Type B pancreatic cell (in vitro differentiated cells): ENCODE data around the gene VGLL1. TPM values are rescaled to one million over a fixed set of nuclear protein-coding genes. Genes with fewer than 3 reads are reported as not detected.

ENCODE experiments used
- DNase-seq: peaks from one replicate; pipeline ENCODE4 v3.0.0; 2021; ENCODE audit warnings: mixed read lengths; ENCODE audit not compliant: unreplicated experiment; ENCODE audit errors: extremely low spot score
- H3K27ac Mint-ChIP-seq: 2 replicates; pipeline ENCODE4 v1.8.0; 2021; ENCODE audit warnings: mild to moderate bottlenecking, mixed read lengths
- H3K27me3 Mint-ChIP-seq: 2 replicates; pipeline ENCODE4 v1.8.0; 2021; ENCODE audit warnings: mixed read lengths
- H3K36me3 Mint-ChIP-seq: 2 replicates; pipeline ENCODE4 v1.8.0; 2021; ENCODE audit warnings: mixed read lengths
- H3K4me1 Mint-ChIP-seq: one replicate; pipeline ENCODE4 v1.8.0; 2021; ENCODE audit warnings: mixed read lengths; ENCODE audit not compliant: unreplicated experiment
- H3K4me3 Mint-ChIP-seq: 2 replicates; pipeline ENCODE4 v1.8.0; 2021; ENCODE audit warnings: mild to moderate bottlenecking, mixed read lengths
- H3K9me3 Mint-ChIP-seq: 2 replicates; pipeline ENCODE4 v1.8.0; 2021; ENCODE audit warnings: mixed read lengths
- total RNA-seq: library from RNA; stranded (reverse); gene quantifications from 2 replicates; pipeline ENCODE4 v1.2.1, GENCODE V29; 2021; ENCODE audit warnings: low replicate concordance
- TF ChIP-seq, protein P1 (sequence below): fragments of 200-600 bp; sonication (generic); conservative IDR thresholded peaks from 2 replicates; pipeline ENCODE4 v1.5.0; 2021; ENCODE audit warnings: antibody characterized with exemption, mild to moderate bottlenecking

The VGLL1 gene
- total RNA-seq, 1 donor from 2014 or later = 22.6 TPM

DNA sequence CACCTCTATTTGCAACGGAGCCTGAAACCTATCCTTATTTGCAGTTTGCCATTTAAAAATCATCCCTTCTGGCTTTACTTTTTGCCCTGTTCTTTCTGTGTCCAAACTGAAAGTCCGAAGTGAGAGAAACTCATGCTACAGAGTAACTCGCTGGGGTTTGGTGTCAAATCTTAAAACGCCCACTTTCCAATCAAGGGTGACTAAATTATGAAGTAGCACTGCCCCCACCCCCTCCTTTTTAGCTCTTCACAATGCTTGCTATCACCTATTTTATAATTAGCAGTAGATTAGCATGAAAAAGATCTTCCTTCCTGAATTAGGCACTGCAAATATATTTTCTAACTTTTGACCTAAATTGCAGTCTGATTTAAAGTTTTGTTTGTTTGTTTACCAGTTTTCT lies 52.5 kb downstream of the VGLL1 start:
- TF ChIP-seq, protein P1, sequence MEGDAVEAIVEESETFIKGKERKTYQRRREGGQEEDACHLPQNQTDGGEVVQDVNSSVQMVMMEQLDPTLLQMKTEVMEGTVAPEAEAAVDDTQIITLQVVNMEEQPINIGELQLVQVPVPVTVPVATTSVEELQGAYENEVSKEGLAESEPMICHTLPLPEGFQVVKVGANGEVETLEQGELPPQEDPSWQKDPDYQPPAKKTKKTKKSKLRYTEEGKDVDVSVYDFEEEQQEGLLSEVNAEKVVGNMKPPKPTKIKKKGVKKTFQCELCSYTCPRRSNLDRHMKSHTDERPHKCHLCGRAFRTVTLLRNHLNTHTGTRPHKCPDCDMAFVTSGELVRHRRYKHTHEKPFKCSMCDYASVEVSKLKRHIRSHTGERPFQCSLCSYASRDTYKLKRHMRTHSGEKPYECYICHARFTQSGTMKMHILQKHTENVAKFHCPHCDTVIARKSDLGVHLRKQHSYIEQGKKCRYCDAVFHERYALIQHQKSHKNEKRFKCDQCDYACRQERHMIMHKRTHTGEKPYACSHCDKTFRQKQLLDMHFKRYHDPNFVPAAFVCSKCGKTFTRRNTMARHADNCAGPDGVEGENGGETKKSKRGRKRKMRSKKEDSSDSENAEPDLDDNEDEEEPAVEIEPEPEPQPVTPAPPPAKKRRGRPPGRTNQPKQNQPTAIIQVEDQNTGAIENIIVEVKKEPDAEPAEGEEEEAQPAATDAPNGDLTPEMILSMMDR = no peak
- H3K4me1 Mint-ChIP-seq = no peaks in the 10 kb centered on the region
- H3K27ac Mint-ChIP-seq = no peak overlapping the region
- no peak overlapping the region for H3K4me3 Mint-ChIP-seq
- no peaks in the 10 kb centered on the region for H3K9me3 Mint-ChIP-seq
- no peaks in the 10 kb centered on the region for H3K27me3 Mint-ChIP-seq
- no peak for DNase-seq
- no peaks in the 10 kb centered on the region for H3K36me3 Mint-ChIP-seq

DNA sequence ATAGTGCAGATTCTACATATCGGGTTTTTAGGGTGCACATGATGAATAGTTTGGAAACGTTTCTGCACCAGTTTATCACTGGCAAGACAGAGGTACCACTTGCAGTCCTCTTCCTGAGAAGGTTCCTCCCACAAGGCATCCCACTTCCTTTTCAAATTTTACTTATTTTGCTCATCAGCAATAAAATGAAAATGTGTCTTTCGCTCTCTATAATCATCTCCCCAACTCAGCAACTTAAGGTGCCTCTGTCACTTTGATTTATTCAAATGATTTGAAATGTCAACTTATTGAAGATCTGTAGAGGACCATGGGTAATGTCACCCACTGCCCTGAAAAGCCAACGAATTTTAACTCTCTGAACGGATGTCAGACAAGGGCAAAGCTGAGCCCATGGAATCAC lies 53.2 kb downstream of the VGLL1 start:
- DNase-seq = no peak
- TF ChIP-seq, protein P1 = no peak
- Mint-ChIP-seq H3K9me3 (no peaks in the 10 kb centered on the region), H3K27me3 (no peaks in the 10 kb centered on the region), H3K4me3 (no peak overlapping the region), H3K36me3 (no peaks in the 10 kb centered on the region), H3K4me1 (no peaks in the 10 kb centered on the region), H3K27ac (no peak overlapping the region)

DNA sequence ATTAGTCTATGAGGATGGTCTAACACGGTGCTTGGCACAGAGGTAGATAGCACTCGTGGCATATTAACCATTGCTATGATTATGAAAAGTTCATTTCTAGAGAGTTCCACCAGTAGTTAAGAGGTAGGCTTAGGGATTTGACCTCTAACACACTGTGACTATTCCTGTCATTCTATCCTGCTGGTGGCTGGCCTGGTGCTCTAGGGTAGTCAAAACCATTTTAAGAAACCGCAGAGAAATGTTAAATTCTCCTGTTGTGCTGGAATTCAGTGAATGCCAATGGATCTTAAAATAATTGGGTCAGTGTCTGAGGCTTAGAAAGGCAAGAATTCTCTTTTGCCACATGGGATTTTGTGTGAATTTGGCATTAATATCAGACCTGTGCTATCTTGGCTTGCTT lies 53.9 kb downstream of the VGLL1 start:
- no peaks in the 10 kb centered on the region for H3K4me1 Mint-ChIP-seq
- H3K27ac Mint-ChIP-seq = no peak overlapping the region
- TF ChIP-seq, protein P1 = no peak
- H3K27me3 Mint-ChIP-seq = no peaks in the 10 kb centered on the region
- no peak for DNase-seq
- H3K9me3 Mint-ChIP-seq = no peaks in the 10 kb centered on the region
- H3K4me3 Mint-ChIP-seq = no peak overlapping the region
- H3K36me3 Mint-ChIP-seq = no peaks in the 10 kb centered on the region

DNA sequence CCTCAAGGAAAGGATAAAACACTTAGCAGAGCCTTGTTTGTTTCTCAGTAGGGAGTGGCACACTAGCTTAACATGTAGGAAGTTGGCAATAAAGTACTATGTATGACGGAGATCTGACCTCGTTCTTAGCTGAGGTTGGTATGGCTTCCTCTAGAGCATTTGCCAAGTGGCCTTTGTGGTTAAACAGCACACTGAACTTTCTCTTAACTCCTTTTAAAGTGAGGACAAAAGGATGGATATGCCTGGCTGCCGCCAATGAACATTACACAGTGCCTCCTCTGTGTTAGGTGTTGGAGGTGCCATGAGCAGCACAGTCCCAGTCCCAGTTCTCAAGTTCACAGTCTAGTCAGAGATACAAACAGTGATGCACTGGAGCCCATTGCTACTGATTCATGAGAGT lies 54.4 kb downstream of the VGLL1 start:
- Mint-ChIP-seq H3K36me3 (no peaks in the 10 kb centered on the region), H3K9me3 (no peaks in the 10 kb centered on the region), H3K4me3 (no peak overlapping the region), H3K27ac (no peak overlapping the region), H3K27me3 (no peaks in the 10 kb centered on the region), H3K4me1 (no peaks in the 10 kb centered on the region)
- TF ChIP-seq, protein P1 = no peak
- DNase-seq = no peak

DNA sequence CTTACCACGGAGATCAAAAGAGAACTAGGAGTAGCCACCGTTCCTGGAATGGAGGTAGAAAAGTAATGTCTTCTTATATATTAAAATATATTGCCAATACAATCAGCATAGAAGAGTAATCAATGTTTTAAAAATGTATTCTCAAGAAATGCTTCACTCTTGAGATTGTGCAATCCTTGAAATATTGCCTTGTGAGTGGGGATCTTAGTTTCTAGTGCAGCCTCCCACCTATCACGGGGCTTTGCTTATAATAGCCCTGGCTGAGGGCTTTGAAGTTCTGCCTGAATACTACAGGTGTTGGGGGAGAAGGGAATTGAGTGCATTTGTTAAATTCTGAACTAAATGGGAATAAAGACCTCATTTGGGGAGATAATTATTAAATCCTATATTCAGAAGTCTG lies 55.5 kb downstream of the VGLL1 start:
- Mint-ChIP-seq H3K4me1 (no peaks in the 10 kb centered on the region), H3K9me3 (no peaks in the 10 kb centered on the region), H3K4me3 (no peak overlapping the region), H3K27me3 (no peaks in the 10 kb centered on the region), H3K27ac (no peak overlapping the region), H3K36me3 (no peaks in the 10 kb centered on the region)
- no peak for DNase-seq
- TF ChIP-seq, protein P1 = no peak

DNA sequence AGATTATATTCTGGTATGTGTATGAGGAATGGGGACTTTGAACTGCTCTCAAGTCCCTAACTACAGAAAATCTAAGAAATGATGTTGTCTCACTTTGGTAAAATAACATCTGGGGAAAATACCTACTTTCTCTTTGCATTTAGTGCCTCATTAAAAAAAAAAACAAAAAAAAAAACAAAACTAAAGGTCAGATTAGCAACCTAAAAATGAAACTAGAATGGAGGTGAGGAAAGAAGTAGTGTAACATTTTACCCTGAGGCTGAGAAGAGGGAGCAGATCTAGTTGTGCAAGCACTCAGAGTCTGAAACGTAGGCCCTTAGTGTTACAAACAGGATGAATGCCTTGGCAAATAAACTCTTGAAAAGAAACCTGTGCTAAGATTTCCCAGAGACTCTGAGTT lies 56.0 kb downstream of the VGLL1 start:
- no peak for DNase-seq
- Mint-ChIP-seq H3K36me3 (no peaks in the 10 kb centered on the region), H3K4me3 (no peak overlapping the region), H3K9me3 (no peaks in the 10 kb centered on the region), H3K27ac (no peak overlapping the region), H3K27me3 (no peaks in the 10 kb centered on the region), H3K4me1 (no peaks in the 10 kb centered on the region)
- TF ChIP-seq, protein P1 = no peak
